Smooth muscle cell (in vitro differentiated cells): ENCODE data around the gene GORASP2. TPM values are rescaled to one million over a fixed set of nuclear protein-coding genes. Genes with fewer than 3 reads are reported as not detected.

Source experiments
- DNase-seq: peaks from one replicate; lab custom pipeline; 2025; ENCODE audit not compliant: unreplicated experiment; lab: John Stamatoyannopoulos, UW
- H2AFZ ChIP-seq: fragments of 200-600 bp; sonication (generic); 2 replicates; pipeline ENCODE4 v1.6.0; 2016; ENCODE audit warnings: antibody characterized with exemption, low read depth, mild to moderate bottlenecking
- H3F3A ChIP-seq: fragments of 200-600 bp; sonication (generic); 2 replicates; pipeline ENCODE4 v1.6.0; 2017; ENCODE audit warnings: antibody characterized with exemption, low read depth
- H3K27ac ChIP-seq: fragments of 200-600 bp; sonication (generic); 2 replicates; pipeline ENCODE4 v1.5.1; 2016; ENCODE audit warnings: low read depth, mild to moderate bottlenecking
- H3K27me3 ChIP-seq: fragments of 200-600 bp; sonication (generic); 2 replicates; pipeline ENCODE4 v1.6.1; 2016; ENCODE audit warnings: low read depth, mild to moderate bottlenecking
- H3K36me3 ChIP-seq: fragments of 200-600 bp; sonication (generic); 2 replicates; pipeline ENCODE4 v1.5.1; 2016; ENCODE audit warnings: low read depth
- H3K4me1 ChIP-seq: fragments of 200-600 bp; sonication (generic); 2 replicates; pipeline ENCODE4 v1.5.1; 2016; ENCODE audit warnings: low read depth
- H3K4me2 ChIP-seq: fragments of 200-600 bp; sonication (generic); 2 replicates; pipeline ENCODE4 v1.6.0; 2016; ENCODE audit warnings: mild to moderate bottlenecking
- H3K4me3 ChIP-seq: fragments of 200-600 bp; sonication (generic); 2 replicates; pipeline ENCODE4 v1.5.1; 2016; ENCODE audit warnings: mild to moderate bottlenecking
- H3K79me2 ChIP-seq: fragments of 200-600 bp; sonication (generic); 2 replicates; pipeline ENCODE4 v1.6.0; 2016; ENCODE audit warnings: low read depth, mild to moderate bottlenecking
- H3K9ac ChIP-seq: fragments of 200-600 bp; sonication (generic); 2 replicates; pipeline ENCODE4 v1.6.0; 2016; ENCODE audit warnings: low read depth
- H3K9me3 ChIP-seq: fragments of 200-600 bp; sonication (generic); replicated peaks from 2 replicates; pipeline ENCODE4 v1.5.1; 2016; ENCODE audit warnings: low read depth
- H4K20me1 ChIP-seq: fragments of 200-600 bp; sonication (generic); 2 replicates; pipeline ENCODE4 v1.6.0; 2016; ENCODE audit warnings: low read depth
- WGBS: methylation state at CpG from one replicate; pipeline ENCODE4 v1.1.7; 2016; ENCODE audit warnings: low lambda C conversion rate; 5-methylcytosine and 5-hydroxymethylcytosine counted together
- polyA plus RNA-seq: library from polyadenylated mRNA; unstranded; fragments of >200 nt; fragmentation: Nextera tagmentation; extraction: Ambion mirVana; gene quantifications from 2 replicates; pipeline ENCODE4 v1.2.1, GENCODE V29; 2016
- total RNA-seq: library from RNA; depleted of rRNA; stranded (reverse); fragments of >200 nt; gene quantifications from 2 replicates; pipeline ENCODE4 v1.2.3, GENCODE V29; 2014
- TF ChIP-seq, protein P1 (sequence below): fragments of 200-600 bp; sonication (generic); IDR thresholded peaks from 2 replicates; pipeline ENCODE4 v1.5.1; 2017; ENCODE audit warnings: borderline replicate concordance, mild to moderate bottlenecking, antibody characterized with exemption; ENCODE audit not compliant: insufficient read depth, poor library complexity, severe bottlenecking

GORASP2 gene
- total and polyA plus RNA-seq, 2 experiments from 2014 or later, result 66.2 to 123 TPM

DNA sequence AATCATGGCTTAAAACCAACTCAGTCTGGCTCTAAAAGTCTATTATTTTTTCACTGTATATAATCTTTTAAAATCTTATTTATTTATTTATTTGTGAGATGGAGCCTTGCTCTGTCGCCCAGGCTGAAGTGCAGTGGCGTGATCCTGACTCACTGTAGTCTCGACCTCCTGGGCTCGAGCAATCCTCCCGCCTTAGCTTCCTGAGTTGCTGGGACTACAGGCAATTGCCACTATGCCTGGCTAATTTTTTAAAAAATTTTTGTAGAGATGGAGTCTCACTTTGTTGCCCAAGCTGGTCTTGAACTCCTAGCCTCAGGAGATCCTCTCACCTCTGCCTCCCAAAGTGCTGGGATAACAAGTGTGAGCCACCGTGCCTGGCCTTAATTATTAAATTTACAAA is 14.5 kb downstream of the GORASP2 start:
- Histone ChIP-seq H3K36me3 (no peaks in the 10 kb centered on the region), H2AFZ (no peak overlapping the region), H3K9me3 (no peaks in the 10 kb centered on the region), H4K20me1 (peaks cover 100% of the 10 kb centered on the region), H3F3A (peaks cover 5% of the 10 kb centered on the region), H3K27me3 (no peaks in the 10 kb centered on the region), H3K9ac (no peak overlapping the region), H3K79me2 (peaks cover 100% of the 10 kb centered on the region), H3K4me1 (no peaks in the 10 kb centered on the region), H3K27ac (no peak overlapping the region), H3K4me2 (no peak overlapping the region), H3K4me3 (no peak overlapping the region)
- DNase-seq, result no peak
- WGBS, result 75% methylated on average over 6 of the region's 6 CpGs
- TF ChIP-seq, protein P1, sequence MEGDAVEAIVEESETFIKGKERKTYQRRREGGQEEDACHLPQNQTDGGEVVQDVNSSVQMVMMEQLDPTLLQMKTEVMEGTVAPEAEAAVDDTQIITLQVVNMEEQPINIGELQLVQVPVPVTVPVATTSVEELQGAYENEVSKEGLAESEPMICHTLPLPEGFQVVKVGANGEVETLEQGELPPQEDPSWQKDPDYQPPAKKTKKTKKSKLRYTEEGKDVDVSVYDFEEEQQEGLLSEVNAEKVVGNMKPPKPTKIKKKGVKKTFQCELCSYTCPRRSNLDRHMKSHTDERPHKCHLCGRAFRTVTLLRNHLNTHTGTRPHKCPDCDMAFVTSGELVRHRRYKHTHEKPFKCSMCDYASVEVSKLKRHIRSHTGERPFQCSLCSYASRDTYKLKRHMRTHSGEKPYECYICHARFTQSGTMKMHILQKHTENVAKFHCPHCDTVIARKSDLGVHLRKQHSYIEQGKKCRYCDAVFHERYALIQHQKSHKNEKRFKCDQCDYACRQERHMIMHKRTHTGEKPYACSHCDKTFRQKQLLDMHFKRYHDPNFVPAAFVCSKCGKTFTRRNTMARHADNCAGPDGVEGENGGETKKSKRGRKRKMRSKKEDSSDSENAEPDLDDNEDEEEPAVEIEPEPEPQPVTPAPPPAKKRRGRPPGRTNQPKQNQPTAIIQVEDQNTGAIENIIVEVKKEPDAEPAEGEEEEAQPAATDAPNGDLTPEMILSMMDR, result no peak

DNA sequence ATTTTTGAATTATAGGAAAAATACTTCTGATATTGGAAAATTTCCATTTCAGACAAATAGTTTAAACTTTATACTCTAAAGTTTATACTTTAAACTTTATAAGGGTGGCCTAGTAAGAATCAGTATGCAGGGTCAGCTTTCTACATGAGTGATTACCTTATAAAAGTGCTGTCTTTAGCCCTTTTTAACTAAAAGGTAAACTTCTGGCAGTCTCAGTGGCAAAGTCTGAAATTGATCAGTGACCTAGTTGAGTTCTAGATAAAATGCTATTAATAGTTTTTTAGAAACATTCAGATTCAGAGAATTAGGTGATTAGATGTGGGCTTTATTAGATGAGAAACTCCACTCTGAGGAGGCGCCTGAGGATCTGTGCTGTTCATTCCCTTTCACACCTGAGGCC is 15.5 kb downstream of the GORASP2 start:
- Histone ChIP-seq H3K27ac (no peak overlapping the region), H4K20me1 (peaks cover 100% of the 10 kb centered on the region), H3K4me1 (no peaks in the 10 kb centered on the region), H3K9ac (no peak overlapping the region), H3K27me3 (no peaks in the 10 kb centered on the region), H3K36me3 (no peaks in the 10 kb centered on the region), H2AFZ (no peak overlapping the region), H3F3A (no peaks in the 10 kb centered on the region), H3K4me2 (no peak overlapping the region), H3K79me2 (peaks cover 100% of the 10 kb centered on the region), H3K4me3 (no peak overlapping the region), H3K9me3 (no peaks in the 10 kb centered on the region)
- WGBS, result 100% methylated on average over 1 of the region's 1 CpG
- DNase-seq, result no peak
- TF ChIP-seq, protein P1, result no peak

DNA sequence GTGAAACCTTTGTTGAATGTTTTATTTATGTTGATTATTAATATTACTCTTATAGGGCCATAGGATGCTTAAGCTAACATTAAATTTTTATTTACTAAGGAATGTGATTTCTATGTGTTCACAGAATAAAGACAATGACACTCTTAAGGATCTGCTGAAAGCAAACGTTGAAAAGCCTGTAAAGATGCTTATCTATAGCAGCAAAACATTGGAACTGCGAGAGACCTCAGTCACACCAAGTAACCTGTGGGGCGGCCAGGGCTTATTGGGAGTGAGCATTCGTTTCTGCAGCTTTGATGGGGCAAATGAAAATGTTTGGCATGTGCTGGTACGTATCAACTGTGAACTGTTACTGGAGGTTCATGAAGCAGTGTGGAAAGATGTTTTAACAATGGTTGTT is 20.4 kb downstream of the GORASP2 start:
- Histone ChIP-seq H3K27ac (no peak overlapping the region), H3K36me3 (peaks cover 34% of the 10 kb centered on the region), H3K4me3 (no peak overlapping the region), H3K4me1 (no peaks in the 10 kb centered on the region), H2AFZ (no peak overlapping the region), H3K4me2 (no peak overlapping the region), H3K9me3 (no peaks in the 10 kb centered on the region), H4K20me1 (peaks cover 100% of the 10 kb centered on the region), H3F3A (no peaks in the 10 kb centered on the region), H3K79me2 (peaks cover 56% of the 10 kb centered on the region), H3K27me3 (no peaks in the 10 kb centered on the region), H3K9ac (no peak overlapping the region)
- 71% methylated on average over 5 of the region's 5 CpGs for WGBS
- DNase-seq, result no peak
- TF ChIP-seq, protein P1, result no peak

DNA sequence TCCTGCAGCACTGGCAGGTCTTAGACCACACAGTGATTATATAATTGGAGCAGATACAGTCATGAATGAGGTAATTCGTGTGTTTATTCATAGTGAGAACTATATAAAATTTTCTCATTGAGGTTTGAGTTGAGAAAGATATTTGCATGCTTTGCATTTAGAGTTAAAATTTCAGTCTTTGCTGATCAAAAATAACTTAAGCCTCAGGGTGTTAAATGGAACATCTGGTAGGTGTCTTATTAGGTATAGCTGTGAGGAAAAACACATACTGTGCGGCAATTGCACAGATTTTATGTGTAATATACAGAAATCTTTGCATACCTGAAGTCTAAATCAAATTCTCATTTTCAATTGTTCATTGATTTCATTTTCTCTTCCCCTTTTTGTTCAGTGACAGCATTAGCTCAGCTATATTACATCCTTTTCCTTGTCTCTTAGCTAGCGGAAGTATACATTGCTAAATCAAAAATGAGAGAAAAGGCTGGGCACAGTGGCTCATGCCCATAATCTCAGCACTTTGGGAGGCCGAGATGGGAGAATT is 21.2 kb downstream of the GORASP2 start:
- TF ChIP-seq, protein P1, result no peak
- Histone ChIP-seq H4K20me1 (peaks cover 100% of the 10 kb centered on the region), H3K9me3 (no peaks in the 10 kb centered on the region), H3K27ac (no peak overlapping the region), H3K36me3 (peaks cover 38% of the 10 kb centered on the region), H2AFZ (no peak overlapping the region), H3K4me2 (no peak overlapping the region), H3K79me2 (peaks cover 47% of the 10 kb centered on the region), H3K4me1 (no peaks in the 10 kb centered on the region), H3K4me3 (no peak overlapping the region), H3K27me3 (no peaks in the 10 kb centered on the region), H3K9ac (no peak overlapping the region), H3F3A (no peaks in the 10 kb centered on the region)
- no peak for DNase-seq
- 98% methylated on average over 4 of the region's 4 CpGs for WGBS
